ENCODE results near the gene CUEDC2.
"Not testable (repeated sequence)": the region's sequence is repeated elsewhere in the genome, so short reads cannot be mapped to it uniquely, and the experiment has no call there.

Gene CUEDC2

DNA sequence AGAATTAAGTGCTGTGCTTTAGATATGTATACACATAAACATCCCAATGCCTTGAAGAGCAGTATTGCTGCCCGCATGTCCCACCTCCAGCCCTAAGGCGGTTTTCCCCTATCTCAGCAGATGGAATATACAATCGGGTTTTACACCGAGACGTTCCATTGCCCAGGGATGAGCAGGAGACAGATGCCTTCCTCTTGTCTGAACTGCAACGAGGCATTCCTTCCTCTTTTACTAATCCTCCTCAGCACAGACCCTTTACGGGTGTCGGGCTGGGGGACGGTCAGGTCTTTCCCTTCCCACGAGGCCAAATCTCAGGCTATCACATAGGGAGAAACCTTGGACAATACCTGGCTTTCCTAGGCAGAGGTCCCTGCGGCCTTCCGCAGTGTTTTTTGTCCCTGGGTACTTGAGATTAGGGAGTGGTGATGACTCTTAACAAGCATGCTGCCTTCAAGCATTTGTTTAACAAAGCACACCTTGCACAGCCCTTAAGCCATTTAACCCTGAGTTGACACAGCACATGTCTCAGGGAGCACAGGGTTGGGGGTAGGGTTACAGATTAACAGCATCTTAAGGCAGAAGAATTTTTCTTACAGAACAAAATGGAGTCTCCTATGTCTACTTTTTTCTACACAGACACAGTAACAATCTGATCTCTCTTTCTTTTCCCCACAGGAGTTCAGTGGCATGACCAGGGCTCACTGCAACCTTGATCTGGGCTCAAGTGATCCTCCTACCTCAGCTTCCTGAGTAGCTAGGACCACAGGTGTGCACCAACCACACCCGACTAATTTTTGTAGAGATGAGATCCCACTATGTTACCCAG, 22.5 kb upstream of the CUEDC2 start:
- DNase-seq, result not testable (repeated sequence)

GRCh38 chr10:102453502-102453901, 21.1 kb upstream of the CUEDC2 start:
- DNase-seq, result no peak

GRCh38 chr10:102452672-102453340, 20.4 kb upstream of the CUEDC2 start:
- peak; percentile 44 for DNase-seq

DNA sequence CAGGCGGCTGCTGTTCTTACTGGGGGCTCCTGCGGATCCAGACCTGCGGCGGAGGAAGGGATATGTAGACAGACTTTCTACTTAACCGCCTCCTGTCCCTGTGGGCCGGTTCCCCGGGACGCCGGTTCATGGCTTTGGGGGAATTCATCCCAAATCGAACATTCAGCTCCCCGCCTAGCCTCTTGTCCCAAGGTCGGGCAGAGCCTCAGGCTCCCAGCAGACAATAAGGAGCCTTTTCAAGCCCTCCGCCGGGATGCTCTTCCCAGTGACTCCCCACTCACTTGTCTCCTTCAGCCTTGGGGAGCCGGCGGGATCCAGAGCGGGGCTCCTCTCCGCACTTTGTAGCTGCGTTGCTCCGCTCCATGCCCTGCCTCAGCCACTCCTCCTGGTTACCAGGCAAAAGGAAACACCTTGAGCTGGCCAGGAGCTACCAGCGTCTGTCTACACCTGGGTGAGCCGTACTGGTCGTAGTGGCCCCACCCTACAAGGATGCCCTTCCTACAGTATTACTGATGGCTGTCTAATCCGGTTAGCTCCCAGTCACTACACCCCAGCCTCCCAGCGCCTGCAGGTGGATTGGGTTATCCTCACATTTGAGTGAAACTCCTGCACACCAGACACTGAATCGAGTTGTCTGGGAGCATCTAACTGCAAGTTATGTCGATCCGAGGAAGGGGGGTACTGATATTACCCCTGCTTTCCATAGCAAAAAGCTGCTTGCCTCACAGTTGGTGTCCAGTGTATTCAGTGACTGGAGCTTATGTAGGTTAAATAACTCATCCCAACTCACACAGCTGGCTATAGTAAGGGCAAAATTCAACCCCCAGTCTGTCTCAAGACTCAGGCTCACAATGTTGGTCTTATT, 19.0 kb upstream of the CUEDC2 start, which contains the start of gene C10orf95:
C10orf95 (minus strand) TSS at position 439 of the 865 bp plus-strand sequence. CDS start 450 bp downstream, outside the sequence.
- DNase-seq, result no peak

DNA sequence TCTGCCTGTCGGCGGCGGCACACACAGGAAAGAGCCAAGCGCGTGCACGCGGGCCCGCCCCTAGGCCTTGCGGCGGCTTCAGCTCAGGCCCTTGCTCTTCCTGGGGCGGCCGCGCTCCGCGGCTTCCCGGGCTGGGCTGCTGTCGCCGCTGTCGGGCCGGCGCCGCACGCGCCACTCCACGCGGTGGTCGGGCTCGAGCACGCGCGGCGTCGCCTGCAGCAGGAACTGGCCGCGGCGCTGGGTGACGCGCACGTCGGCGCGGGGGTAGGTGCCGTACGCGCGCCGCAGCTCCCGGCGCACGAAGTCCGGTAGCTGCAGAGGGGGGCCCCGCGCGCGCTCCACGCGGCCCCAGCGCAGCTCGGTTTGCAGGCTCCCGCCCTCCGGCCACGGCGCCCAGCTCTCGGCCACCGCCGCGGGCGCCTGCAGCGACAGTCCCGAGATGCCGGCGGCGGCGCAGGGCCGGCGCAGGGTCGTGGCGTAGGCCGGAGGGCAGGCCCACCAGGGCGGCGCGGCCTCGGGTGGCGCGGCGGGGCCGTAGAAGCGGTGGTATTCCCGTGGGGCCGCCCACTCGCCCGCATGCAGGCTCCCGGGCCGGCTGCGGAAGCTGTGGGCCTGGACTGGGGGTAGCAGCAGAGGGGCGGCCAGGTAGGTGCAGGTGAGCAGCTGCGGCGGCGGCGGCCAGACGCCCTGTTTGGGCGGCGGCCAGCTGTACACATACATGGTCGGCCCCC, 18.2 kb upstream of the CUEDC2 start:
- DNase-seq, result peak; percentile 90

DNA sequence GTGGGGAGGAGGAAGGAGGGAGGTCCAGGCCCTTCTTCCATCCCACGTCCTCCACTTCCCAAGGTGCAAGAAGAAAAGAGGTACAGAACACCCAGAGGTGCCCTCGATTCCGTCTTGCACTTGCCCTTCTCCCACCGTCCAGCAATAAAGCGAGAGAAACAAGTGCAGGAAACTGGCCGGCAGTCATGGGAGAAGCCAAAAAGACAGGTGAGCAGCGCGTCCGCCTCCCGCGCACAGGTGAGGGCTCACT, 17.7 kb upstream of the CUEDC2 start:
- DNase-seq, result no peak

GRCh38 chr10:102449321-102450123, 17.1 kb upstream of the CUEDC2 start:
- peak; percentile 85 for DNase-seq

GRCh38 chr10:102444851-102445250, 12.5 kb upstream of the CUEDC2 start:
- DNase-seq, result no peak

DNA sequence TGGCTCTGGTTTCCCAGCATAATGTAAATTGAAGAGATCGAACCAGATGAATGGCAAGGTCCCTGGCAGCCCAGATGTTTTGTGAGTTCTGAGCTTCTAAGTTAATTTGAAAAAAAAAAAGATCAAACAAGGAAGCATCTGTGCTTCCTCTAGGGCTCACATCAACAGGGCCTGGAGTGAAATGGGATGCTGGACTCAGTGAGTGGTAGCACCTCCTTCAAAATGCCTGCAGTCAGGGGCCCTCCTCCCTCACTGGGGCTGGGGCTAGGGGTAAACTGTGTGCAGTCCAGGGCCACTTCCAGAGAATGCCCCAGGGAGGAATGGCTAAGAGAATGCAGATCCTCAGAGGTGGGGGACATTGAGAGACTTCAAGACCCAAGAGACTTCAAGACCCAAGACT, 6.0 kb upstream of the CUEDC2 start:
- no peak for DNase-seq

- DNase-seq, result no peak
Observed at GRCh38 chr10:102437515-102437914, 5.1 kb upstream of the CUEDC2 start.

GRCh38 chr10:102436312-102436711, 3.9 kb upstream of the CUEDC2 start:
- no peak for DNase-seq

DNA sequence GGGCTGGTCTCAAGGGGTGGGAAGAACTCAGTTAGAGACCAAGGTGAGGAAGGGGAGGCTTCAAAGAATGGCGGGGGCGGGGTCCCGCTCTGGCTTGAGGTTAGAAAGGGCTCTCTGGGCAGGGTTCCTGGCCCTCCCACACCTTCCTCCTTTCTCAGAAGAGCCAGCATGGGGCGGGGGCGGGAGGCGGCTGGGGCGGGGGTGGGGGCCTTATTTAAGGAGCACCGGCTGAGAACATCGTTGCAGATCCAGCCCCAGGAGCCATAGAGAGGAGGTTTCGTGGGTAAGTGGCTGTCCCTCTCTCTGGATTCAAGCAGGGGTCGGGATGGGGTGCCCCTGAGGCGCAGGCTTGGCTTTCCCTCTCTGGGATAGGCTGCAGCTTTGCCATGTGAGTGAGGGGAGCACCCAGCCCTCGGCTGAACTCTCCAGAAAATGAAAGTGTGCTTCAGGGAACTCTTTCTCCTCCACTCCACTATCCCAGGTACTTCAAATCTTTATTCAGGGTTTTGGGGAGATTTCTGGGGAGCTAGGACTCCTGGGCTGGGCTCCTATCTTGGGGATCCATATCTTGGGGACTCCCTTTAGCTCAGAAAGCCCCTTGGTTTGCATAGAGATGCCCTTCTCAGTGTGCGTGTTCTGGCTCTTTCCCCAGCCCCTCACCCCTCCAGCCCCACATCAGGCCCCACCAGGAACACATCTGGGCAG, 3.3 kb upstream of the CUEDC2 start:
- no peak for DNase-seq

DNA sequence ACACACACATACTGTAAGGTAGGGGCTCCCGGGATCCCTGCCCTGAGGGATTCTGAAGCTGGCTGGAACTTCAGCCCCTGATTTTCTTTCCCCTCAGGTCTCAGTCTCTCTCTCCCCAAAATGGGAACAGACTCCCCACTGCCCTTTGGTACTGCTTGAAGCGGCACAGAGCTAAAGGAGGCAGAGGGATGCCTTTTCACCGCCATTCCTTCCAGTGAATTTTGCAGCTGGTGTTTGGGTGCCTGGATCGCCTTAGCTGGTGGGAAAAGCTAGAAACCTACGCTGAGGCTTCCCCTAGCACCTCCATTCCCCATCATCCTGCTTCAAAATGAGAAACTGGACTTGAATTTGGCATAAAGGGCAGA, 2.7 kb upstream of the CUEDC2 start:
- DNase-seq, result no peak

DNA sequence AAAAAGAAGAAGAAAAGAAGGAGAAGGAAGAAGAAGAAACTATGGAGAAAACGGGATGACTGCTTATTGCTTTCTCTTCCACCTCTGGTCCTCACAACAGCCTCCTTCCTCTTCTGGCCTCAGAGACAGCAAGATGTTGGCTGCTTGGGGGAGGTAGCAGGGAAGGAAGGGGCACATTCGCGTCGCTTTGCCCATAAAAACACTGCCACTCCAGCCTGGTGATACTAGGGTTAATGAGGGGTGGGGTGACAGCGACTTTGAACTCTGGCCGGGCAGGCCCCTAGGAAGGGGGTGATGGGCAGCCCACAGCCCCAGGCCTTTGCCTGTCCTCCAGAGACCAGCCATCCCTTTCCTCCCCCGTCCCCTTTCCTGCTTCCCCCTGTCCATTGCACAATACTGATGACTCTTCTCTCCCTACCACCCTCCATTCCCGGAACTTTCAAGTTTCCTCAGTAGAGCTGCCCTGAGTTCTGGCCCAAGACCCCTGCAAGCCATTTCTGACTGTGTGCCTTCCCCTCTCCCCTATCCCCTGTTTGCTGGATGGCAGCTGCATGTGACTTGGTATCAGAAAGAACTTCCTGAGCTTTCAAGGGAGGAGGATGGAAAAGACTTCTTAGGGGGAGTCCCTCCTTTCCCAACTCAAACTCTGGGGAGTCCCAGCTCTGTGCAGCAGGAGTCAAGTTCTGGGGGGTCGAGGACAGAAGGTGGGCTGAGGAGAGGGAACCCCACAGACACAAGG, 2.2 kb upstream of the CUEDC2 start:
- no peak for DNase-seq

- DNase-seq, result no peak
Observed at GRCh38 chr10:102433619-102434046, 1.3 kb upstream of the CUEDC2 start.

GRCh38 chr10:102431452-102432124, 786 bp downstream of the CUEDC2 start:
- DNase-seq, result no peak

- no peak for DNase-seq
Observed at GRCh38 chr10:102429468-102429867, 2.9 kb downstream of the CUEDC2 start.

DNA sequence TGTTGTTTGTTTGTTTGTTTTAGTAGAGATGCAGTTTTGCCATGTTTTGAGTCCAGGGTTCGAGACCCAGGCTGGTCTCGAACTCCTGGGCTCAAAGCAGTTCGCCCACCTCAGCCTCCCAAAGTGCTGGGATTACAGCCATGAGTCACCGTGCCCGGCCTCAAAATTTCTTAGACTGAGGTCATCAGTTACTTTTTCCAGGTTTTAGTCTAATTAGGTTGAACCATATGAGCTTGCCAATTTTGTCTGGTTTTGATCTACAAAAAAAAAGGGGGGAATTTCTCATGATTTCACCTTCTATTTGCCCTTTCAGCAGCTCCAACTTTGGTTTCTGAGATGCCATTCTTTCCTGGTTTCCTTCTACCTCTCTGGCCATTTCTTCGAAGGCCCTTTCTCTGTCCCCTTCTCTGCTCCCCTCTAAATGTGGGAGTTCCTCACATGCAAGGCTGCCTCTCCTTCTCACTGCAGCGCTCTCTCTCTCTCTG, 5.5 kb downstream of the CUEDC2 start:
- no peak for DNase-seq

DNA sequence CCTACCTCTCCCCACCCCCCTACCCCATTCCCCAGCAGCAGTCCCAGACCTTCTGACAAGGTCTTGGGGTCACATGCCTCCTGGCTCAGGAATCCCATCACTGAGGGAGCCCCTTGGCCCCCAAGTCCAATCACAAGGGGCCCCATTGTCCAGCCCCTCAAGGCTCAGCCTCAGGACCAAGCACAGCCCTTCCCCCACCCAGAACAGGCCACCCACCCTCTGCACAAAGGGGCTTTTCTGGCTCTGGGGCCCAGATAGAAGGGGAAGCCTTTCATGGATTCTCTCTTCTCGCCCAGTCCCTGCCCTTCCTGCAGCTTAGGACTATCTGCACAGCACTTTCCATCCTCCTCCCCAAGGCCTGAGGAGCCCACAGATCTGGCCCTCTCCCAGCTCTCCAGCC, 6.9 kb downstream of the CUEDC2 start:
- no peak for DNase-seq

DNA sequence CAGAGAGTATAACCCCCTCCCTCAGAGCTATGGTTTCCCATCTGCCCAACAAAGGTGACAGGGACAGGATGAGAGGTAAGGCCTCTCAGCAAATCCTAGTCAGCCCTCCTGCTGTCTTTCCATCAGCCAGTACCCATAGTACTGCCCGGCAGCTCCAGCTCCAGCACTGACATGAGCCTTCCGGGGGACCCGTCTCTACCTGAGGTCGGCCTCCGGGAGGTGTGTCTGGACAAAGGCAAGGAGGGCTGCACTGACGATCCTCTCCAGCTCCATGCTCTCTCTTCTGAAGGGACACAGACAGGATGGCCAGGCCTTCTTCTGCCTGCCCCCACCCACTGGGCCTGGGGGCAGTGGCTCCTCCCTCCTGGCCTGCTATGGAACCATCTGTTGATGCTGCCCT, 7.5 kb downstream of the CUEDC2 start:
- DNase-seq, result no peak

All from activated T-cell treated with anti-CD3 and anti-CD28 coated beads, Interleukin-2, amount 50 U/mL, for 1 hour (primary cell).